HEK293T (cell line): ENCODE data around the gene HPS6.

Experiments used
- BHLHE40 ChIP-seq: fragments of 450-650 bp; IDR thresholded peaks from 2 replicates; pipeline ENCODE4 v1.6.1; 2016; ENCODE audit warnings: mild to moderate bottlenecking, moderate library complexity, borderline replicate concordance
- ELF4 ChIP-seq: fragments of 450-650 bp; IDR thresholded peaks from 2 replicates; pipeline ENCODE4 v1.6.1; 2017; ENCODE audit warnings: antibody characterized with exemption
- FOXA1 ChIP-seq: fragments of 450-650 bp; IDR thresholded peaks from 2 replicates; pipeline ENCODE4 v1.6.1; 2016; ENCODE audit warnings: mild to moderate bottlenecking
- FOXK2 ChIP-seq: fragments of 450-650 bp; IDR thresholded peaks from 2 replicates; pipeline ENCODE4 v1.6.1; 2016; ENCODE audit warnings: mild to moderate bottlenecking
- FOXM1 ChIP-seq: fragments of 450-650 bp; IDR thresholded peaks from 2 replicates; pipeline ENCODE4 v1.6.1; 2017; ENCODE audit warnings: mild to moderate bottlenecking, borderline replicate concordance
- HDGF ChIP-seq: fragments of 450-650 bp; IDR thresholded peaks from 2 replicates; pipeline ENCODE4 v1.6.1; 2017; ENCODE audit warnings: antibody characterized with exemption, borderline replicate concordance
- PKNOX1 ChIP-seq: fragments of 450-650 bp; IDR thresholded peaks from 2 replicates; pipeline ENCODE4 v1.6.1; 2016
- SP1 ChIP-seq: fragments of 450-650 bp; IDR thresholded peaks from 2 replicates; pipeline ENCODE4 v1.6.1; 2017
- SUZ12 ChIP-seq: fragments of 450-650 bp; IDR thresholded peaks from 2 replicates; pipeline ENCODE4 v1.6.1; 2016; ENCODE audit warnings: mild to moderate bottlenecking
- TARDBP ChIP-seq: fragments of 450-650 bp; IDR thresholded peaks from 2 replicates; pipeline ENCODE4 v1.6.1; 2016

DNA sequence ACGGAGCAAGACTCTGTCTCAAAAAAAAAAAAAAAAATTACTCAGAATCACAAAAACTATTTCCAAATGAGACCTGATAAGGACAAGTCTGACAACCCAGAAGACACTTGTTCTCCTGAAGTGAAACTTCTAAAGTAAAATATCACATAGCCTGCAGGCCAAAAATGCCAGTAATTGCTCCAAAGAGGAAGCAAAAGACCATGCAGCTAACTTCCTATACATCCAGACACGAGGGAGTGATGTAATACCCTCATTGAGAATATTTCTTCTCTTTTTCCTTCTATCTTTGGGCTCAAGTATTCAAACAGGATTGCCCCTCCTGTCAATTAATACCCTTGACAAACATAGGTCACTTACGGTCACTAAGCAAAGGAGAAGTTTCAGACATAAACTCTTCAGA, 40.4 kb upstream of the HPS6 start:
- TF ChIP-seq HDGF (no peak), SP1 (no peak), TARDBP (no peak), BHLHE40 (no peak), SUZ12 (no peak), FOXM1 (no peak), ELF4 (no peak), PKNOX1 (no peak), FOXA1 (no peak), FOXK2 (no peak)
